HepG2 (cell line): ENCODE data around the gene MAPK6. TPM values are rescaled to one million over a fixed set of nuclear protein-coding genes. Genes with fewer than 3 reads are reported as not detected.

Experiments used
- ASH2L ChIP-seq: fragments of 300-600, 200-600 bp; sonication (generic); IDR thresholded peaks from 2 replicates; pipeline ENCODE4 v1.7.0; 2017; ENCODE audit warnings: low read depth, mild to moderate bottlenecking, moderate library complexity, mixed read lengths, low read length; ENCODE audit not compliant: insufficient read length
- CEBPG ChIP-seq: IDR thresholded peaks from 2 replicates; pipeline ENCODE4 v1.6.1; 2016
- ETV6 ChIP-seq: sonication (generic); formaldehyde crosslinking; conservative IDR thresholded peaks from 2 replicates; pipeline ENCODE4 v1.4.0; 2020; ENCODE audit warnings: missing genetic modification reagents
- HES4 ChIP-seq: sonication (generic); formaldehyde crosslinking; IDR thresholded peaks from 2 replicates; pipeline ENCODE4 v1.9.0; 2021; ENCODE audit warnings: mild to moderate bottlenecking, missing genetic modification reagents, borderline replicate concordance
- KAT8 ChIP-seq: IDR thresholded peaks from 2 replicates; pipeline ENCODE4 v1.6.1; 2016; ENCODE audit warnings: missing genetic modification reagents, missing compliant biosample characterization
- KIAA2018 ChIP-seq: sonication (generic); formaldehyde crosslinking; IDR thresholded peaks from 2 replicates; pipeline ENCODE4 v1.5.0; 2020; ENCODE audit warnings: mild to moderate bottlenecking, missing genetic modification reagents, borderline replicate concordance
- NFYB ChIP-seq: sonication (generic); formaldehyde crosslinking; IDR thresholded peaks from 2 replicates; pipeline ENCODE4 v1.4.0; 2020; ENCODE audit warnings: missing genetic modification reagents
- RAD21 ChIP-seq: fragments of 450-650 bp; formaldehyde crosslinking; IDR thresholded peaks from 2 replicates; pipeline ENCODE4 v1.5.0; 2020; ENCODE audit warnings: mild to moderate bottlenecking
- RBM39 ChIP-seq: fragments of 200-400 bp; formaldehyde crosslinking; IDR thresholded peaks from one replicate; pipeline ENCODE4 v1.6.1; 2018; ENCODE audit warnings: antibody characterized with exemption, mild to moderate bottlenecking, low read depth, low read length; ENCODE audit not compliant: poor library complexity, severe bottlenecking
- SIX1 ChIP-seq: sonication (generic); formaldehyde crosslinking; IDR thresholded peaks from 2 replicates; pipeline ENCODE4 v1.4.0; 2020; ENCODE audit warnings: missing genetic modification reagents, borderline replicate concordance
- SMYD3 ChIP-seq: sonication (generic); formaldehyde crosslinking; IDR thresholded peaks from 2 replicates; pipeline ENCODE4 v1.8.1; 2023; ENCODE audit warnings: mild to moderate bottlenecking, missing genetic modification reagents
- ZBTB42 ChIP-seq: sonication (generic); formaldehyde crosslinking; IDR thresholded peaks from 2 replicates; pipeline ENCODE4 v1.5.0; 2020; ENCODE audit warnings: mild to moderate bottlenecking, missing genetic modification reagents
- ZMYM4 ChIP-seq: sonication (generic); formaldehyde crosslinking; IDR thresholded peaks from 2 replicates; pipeline ENCODE4 v1.8.1; 2023; ENCODE audit warnings: mild to moderate bottlenecking, missing genetic modification reagents
- ZNF251 ChIP-seq: sonication (generic); formaldehyde crosslinking; IDR thresholded peaks from 2 replicates; pipeline ENCODE4 v1.9.0; 2021; ENCODE audit warnings: mild to moderate bottlenecking, missing genetic modification reagents
- ZNF576 ChIP-seq: sonication (generic); formaldehyde crosslinking; IDR thresholded peaks from 2 replicates; pipeline ENCODE4 v1.4.0; 2020; ENCODE audit warnings: mild to moderate bottlenecking, missing genetic modification reagents
- ZNF773 ChIP-seq: sonication (generic); formaldehyde crosslinking; IDR thresholded peaks from 2 replicates; pipeline ENCODE4 v1.4.0; 2020; ENCODE audit warnings: missing genetic modification reagents, borderline replicate concordance
- ZNF792 ChIP-seq: IDR thresholded peaks from 2 replicates; pipeline ENCODE4 v1.6.1; 2016
- ZSCAN5A ChIP-seq: sonication (generic); formaldehyde crosslinking; IDR thresholded peaks from 2 replicates; pipeline ENCODE4 v1.8.0; 2022; ENCODE audit warnings: mild to moderate bottlenecking, missing genetic modification reagents, borderline replicate concordance
- polyA plus RNA-seq, 8 experiments: library from polyadenylated mRNA; depleted of rRNA in 3 of 8; stranded (reverse) in 7 of 8; unstranded in 1 of 8; fragments of >200 nt; fragmentation: Illumina TruSeq in 4 of 8; extraction: Trizol in 4 of 8; gene quantifications; 2 replicates each; pipeline versions ENCODE4 v1.2.1 to v1.2.3, GENCODE V29; 2011 to 2016; ENCODE audit warnings: low read depth in 4 of 8, missing spikeins in 1 of 8, mixed read lengths in 1 of 8; ENCODE audit not compliant: insufficient read depth in 1 of 8
- total RNA-seq, 5 experiments: library from RNA; depleted of rRNA; stranded (reverse); fragments of >200 nt; fragmentation: Illumina TruSeq; extraction: Trizol; gene quantifications; 2 replicates each; pipeline ENCODE4 v1.2.3, GENCODE V29; 2016; ENCODE audit warnings: low read depth in 1 of 5
- TF ChIP-seq, protein P1 (sequence below): sonication (generic); formaldehyde crosslinking; IDR thresholded peaks from 2 replicates; pipeline ENCODE4 v1.8.0; 2022; ENCODE audit warnings: mild to moderate bottlenecking, missing genetic modification reagents, moderate library complexity

Gene MAPK6
- total and polyA plus RNA-seq, 2 of the 13 experiments (the other 11 are each of a cell fraction or from before 2014, with no cell fraction given): 89.5 to 99.7 TPM

GRCh38 chr15:52008698-52009434 lies 10.2 kb upstream of the MAPK6 start (continued):
- no peak for TF ChIP-seq ZSCAN5A (CRISPR knock-in tag)
- no peak for TF ChIP-seq ETV6
- TF ChIP-seq KAT8 (CRISPR knock-in tag): peak; percentile 73; the same call in 1 of the 2 replicates
- peak; percentile 74; the same call in 1 of the 2 replicates for TF ChIP-seq SIX1 (CRISPR knock-in tag)
- TF ChIP-seq, protein P1, sequence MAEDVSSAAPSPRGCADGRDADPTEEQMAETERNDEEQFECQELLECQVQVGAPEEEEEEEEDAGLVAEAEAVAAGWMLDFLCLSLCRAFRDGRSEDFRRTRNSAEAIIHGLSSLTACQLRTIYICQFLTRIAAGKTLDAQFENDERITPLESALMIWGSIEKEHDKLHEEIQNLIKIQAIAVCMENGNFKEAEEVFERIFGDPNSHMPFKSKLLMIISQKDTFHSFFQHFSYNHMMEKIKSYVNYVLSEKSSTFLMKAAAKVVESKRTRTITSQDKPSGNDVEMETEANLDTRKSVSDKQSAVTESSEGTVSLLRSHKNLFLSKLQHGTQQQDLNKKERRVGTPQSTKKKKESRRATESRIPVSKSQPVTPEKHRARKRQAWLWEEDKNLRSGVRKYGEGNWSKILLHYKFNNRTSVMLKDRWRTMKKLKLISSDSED (CRISPR knock-in tag): no peak
- TF ChIP-seq KIAA2018 (CRISPR knock-in tag): no peak
- TF ChIP-seq RAD21: no peak
- peak; percentile 69 for TF ChIP-seq ZMYM4
- no peak for TF ChIP-seq ZNF773 (CRISPR knock-in tag)
- TF ChIP-seq ZNF792 (CRISPR knock-in tag): no peak
- TF ChIP-seq RBM39: no peak
- TF ChIP-seq ASH2L: peak; percentile 45
- TF ChIP-seq CEBPG (CRISPR knock-in tag): peak; percentile 29
- no peak for TF ChIP-seq ZBTB42 (CRISPR knock-in tag)
- TF ChIP-seq ZNF251 (CRISPR knock-in tag): no peak
- TF ChIP-seq HES4 (CRISPR knock-in tag): no peak
- TF ChIP-seq SMYD3 (CRISPR knock-in tag): 0 out of 2 replicates have a peak, but pooled peaks have one; percentile 43
- no peak for TF ChIP-seq NFYB (CRISPR knock-in tag)
- no peak for TF ChIP-seq ZNF576 (CRISPR knock-in tag)
